DND-41 (cell line): Measurements from ENCODE around the gene PIK3C3.

Source experiments
- CTCF ChIP-seq: IDR thresholded peaks from 2 replicates; pipeline ENCODE4 v1.5.1; 2012; ENCODE audit warnings: borderline replicate concordance, low read length, moderate library complexity, mild to moderate bottlenecking; ENCODE audit not compliant: poor library complexity, severe bottlenecking; ENCODE audit errors: extremely low read depth
- EZH2 ChIP-seq: IDR thresholded peaks from 3 replicates; pipeline ENCODE4 v1.6.1; 2012; ENCODE audit warnings: borderline replicate concordance, low read depth, mild to moderate bottlenecking, moderate library complexity, low read length, inconsistent platforms; ENCODE audit not compliant: severe bottlenecking

- TF ChIP-seq CTCF = no peak
- no peak for TF ChIP-seq EZH2
Observed at GRCh38 chr18:42041793-42042192, 86.8 kb downstream of the PIK3C3 start.
